Right forelimb (tissue), 1 donor: ENCODE results near the gene DDX50.
"Not testable (repeated sequence)": the region's sequence is repeated elsewhere in the genome, so short reads cannot be mapped to it uniquely, and the experiment has no call there.

Experiments
- DNase-seq: peaks from one replicate; pipeline ENCODE4 v3.0.0-alpha.2; 2018

DDX50 gene, protein sequence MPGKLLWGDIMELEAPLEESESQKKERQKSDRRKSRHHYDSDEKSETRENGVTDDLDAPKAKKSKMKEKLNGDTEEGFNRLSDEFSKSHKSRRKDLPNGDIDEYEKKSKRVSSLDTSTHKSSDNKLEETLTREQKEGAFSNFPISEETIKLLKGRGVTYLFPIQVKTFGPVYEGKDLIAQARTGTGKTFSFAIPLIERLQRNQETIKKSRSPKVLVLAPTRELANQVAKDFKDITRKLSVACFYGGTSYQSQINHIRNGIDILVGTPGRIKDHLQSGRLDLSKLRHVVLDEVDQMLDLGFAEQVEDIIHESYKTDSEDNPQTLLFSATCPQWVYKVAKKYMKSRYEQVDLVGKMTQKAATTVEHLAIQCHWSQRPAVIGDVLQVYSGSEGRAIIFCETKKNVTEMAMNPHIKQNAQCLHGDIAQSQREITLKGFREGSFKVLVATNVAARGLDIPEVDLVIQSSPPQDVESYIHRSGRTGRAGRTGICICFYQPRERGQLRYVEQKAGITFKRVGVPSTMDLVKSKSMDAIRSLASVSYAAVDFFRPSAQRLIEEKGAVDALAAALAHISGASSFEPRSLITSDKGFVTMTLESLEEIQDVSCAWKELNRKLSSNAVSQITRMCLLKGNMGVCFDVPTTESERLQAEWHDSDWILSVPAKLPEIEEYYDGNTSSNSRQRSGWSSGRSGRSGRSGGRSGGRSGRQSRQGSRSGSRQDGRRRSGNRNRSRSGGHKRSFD

DNA sequence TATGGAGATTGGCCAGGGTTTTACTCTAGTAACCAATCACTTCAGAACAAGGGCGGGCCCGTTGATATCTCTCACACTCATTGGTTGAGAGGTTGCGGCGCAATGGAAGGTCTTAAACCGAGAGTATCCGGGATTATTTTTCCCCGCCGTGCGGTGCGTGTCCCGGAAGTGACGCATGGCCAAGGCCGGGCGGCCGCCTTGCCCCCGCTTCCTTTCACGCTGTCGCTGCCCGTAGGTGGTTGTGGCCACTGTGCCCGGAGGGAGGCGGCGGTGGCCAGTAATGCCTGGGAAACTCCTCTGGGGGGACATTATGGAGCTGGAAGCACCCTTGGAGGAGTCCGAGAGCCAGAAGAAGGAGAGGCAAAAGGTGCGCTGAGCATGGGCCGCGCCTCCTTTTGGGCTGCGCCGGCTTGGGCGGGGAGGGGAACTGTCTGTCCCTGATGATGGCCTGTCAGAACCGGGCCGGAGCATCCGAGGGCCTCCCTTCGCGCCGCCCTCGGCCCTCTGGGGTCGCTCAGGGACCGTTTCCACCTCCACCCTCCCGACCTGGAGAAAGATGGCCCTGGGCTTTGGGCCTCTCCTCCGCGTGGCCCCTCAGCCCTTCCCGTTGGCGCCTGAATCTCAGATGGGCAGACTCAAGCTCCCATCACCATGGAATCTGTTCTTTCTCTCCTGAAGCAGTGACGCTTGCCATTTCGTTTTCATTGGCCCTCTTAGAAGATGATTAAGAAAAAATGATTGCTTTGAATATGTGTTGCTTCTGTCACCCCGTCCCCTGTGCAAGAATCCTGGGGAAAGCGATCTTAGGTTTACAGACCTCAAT is at the start of gene DDX50:
Gene DDX50 (plus strand): TSS at position 211 of the 823 bp plus-strand sequence. CDS start 70 bp downstream, at position 281.
- no peak for DNase-seq

DNA sequence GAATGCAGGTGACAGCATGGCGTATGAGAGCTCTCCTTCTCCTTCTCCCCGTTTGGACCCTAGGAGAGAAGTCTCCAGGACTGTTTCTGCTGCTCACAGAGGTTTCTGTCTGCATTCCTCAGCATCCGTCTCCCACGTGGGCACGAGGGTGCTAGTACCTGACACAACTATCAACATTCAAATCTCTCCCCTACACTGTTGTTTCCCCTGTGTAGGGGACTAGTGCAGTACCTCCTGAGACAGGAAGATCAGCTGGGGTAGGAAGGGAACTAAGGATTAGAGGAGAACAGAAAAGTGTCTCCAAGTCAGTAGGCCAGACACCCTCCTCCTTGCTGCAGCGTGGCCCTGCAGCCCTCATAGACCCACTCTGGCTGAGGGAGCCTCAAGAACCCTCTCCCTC is 44.8 kb upstream of the DDX50 start:
- DNase-seq, result no peak

DNA sequence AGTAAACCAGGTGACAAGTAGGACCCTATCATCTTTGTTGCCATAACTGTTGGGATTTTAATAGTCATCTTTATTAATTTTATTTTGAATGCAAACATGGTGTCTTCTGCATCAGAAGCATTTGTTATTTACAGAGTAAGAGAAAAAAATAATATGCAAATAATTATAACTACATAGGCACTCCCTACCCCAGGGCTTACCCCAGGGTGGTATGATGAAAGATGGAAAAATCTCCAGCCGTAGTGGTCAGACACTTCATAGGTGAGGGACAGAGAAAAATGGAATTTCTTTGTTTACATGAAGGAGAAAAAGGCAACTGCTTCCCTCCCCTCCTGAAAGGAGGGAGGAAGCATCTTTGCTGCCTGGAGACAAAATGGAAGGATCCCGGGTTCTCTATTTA is 44.1 kb upstream of the DDX50 start:
- DNase-seq, result no peak

- DNase-seq, result no peak
These were observed 39.9 kb upstream of the DDX50 start for GRCh38 chr10:68861253-68861652.

DNA sequence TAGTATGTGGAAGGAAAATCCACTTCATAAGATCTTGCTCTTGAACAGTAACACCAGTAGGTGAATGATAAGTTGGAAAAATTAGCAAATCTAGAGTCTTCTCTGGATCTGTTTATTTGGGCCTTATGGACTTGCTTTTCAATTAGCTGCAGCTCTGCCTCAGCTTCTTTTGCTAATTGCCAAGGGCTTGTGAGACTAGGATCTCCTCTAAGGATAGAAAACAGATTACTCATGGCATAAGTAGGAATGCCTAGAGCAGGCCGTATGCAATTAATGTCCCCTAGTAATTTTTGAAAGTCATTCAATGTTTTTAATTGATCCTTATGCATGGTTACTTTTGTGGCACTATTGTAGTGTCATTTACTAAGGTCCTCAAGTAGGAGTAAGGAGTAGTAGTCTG is 36.5 kb upstream of the DDX50 start:
- DNase-seq, result no peak

GRCh38 chr10:68868173-68868572 is 32.9 kb upstream of the DDX50 start:
- DNase-seq, result not testable (repeated sequence)

DNA sequence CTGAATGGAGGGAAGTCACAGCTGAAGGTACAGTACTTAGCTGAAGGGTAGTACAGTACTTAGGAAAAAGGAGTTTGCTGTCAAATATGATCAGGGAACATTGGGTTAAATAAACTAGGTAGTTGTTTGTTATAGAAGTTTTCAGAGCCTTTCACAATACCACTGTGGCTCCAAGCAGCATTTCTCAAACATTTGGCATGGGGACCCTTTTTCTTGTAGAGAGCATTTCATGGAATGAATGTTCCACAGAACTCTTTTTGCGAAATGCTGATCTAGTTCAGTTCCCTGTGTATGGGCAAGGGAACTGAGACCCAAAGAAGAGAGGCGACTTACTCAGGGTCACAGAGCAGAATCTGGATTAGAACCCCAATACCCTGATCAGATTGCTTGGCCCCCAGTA is 31.5 kb upstream of the DDX50 start:
- no peak for DNase-seq

GRCh38 chr10:68870061-68870460 is 31.1 kb upstream of the DDX50 start:
- DNase-seq, result no peak

- no peak for DNase-seq
These were observed 30.5 kb upstream of the DDX50 start for GRCh38 chr10:68870545-68871104.

DNA sequence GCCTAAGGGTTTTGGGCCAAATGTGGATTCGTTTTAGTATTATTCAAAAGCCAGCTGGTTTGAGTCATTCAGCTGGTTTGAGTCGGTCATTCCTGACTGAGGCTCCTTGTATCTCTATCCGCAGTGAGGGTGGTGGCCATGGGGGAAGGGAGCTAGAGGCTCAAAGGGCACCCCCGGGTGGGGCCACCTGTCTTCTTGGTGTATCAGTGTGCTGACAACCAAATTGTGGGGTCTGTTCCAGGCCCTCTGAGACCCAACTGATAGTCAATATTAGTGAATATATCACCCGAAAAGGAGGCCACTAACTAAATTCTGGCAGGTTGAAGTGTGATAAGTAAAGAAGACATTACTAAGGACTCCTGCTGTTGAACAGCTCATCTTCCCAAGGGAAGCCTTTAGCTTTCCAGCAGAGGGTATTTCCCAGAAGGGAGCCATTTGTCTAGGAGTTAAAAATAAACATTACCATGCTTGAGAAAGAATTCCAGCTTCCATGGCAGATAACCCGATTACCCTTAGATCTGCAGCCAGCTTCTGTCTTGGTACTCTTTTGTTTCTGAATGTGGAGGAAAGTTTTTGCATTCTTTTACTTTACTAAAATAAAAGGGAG is 29.9 kb upstream of the DDX50 start:
- DNase-seq, result peak; percentile 45

GRCh38 chr10:68871731-68872342 is 29.3 kb upstream of the DDX50 start:
- no peak for DNase-seq

DNA sequence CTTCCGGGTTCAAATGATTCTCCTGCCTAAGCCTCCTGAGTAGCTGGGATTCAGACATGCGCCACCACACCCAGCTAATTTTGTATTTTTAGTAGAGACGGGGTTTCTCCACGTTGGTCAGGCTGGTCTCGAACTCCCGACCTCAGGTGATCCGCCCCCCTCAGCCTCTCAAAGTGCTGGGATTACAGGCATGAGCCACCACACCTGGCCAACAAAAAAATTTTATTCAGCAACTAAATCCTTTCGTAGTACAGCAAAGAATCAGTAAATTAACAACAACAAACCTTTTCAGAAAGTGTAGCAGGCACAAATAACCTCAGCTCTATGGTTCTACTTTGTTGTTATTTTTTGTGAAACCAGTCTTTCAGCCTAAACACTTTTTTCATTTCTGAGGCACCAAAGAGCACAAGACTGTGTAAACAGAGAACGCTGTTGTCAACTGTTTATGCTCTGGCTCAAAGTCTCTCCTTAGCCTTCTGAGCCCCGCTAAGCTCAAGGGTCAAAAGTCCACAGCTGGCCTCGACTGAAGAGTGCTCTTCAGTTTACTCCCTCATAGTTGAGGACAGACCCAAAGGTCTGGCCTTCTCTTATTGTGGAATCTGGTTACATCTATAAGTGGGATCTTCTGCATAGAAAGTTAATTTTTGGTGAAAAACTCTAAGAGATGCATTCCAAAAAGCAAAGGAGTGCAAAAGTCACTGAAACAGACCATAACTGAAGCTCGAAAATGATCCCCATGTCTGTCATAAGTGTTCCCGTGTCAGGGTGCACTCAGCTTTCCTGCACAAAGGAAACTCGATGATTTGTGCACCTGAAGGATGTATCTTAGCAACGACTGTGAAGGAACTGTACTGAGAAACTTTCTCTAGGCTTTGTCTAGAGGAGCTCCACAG is 24.6 kb upstream of the DDX50 start:
- DNase-seq, result no peak

DNA sequence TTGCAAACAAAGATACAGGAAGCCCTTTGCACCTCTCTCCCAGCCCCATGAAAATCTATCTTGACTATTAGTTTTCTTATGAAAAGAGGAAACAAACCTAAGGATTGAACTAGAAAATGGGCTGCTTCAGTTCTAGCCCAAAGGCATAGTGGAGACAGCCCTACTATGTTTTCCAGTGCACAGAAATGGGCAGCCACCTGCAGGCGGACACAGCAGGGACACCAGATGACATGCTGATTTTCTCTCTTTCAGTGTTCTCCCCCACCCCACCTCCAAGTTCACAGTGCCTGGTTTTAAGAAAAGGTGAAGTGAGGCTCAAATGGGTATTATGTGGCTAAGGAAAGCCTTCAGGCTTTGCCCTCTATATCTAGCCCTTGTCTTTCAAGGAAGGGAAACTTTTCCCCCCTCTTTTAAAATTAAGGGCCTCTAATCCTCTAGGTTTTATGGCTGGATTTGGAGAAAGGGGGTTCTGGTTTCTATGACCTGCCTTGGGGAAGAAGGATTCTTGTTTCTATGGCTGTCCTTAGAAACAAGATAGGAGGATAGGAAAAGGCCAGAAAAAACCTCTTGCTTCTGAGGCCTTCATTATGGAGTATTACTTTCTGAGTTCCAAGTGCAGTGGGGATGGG is 23.5 kb upstream of the DDX50 start:
- DNase-seq, result no peak

DNA sequence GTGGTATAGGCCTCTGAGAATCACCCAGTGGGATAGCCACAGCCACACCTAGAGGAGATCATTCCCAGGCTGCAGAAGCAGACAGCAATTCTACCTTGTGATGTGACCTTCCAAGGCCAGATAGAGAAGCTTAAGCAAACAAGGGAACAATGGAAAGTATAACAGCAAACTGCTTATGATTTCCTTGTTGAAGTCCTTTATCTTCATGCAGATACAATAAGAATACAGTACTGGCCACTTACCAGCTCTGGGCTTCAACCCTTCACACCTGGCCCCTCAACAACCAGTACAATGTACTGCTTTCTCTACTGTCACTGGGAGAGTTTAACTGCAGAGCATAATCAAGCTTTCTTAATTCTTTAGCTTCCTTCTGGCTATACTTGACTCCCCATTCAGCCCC is 22.6 kb upstream of the DDX50 start:
- no peak for DNase-seq

DNA sequence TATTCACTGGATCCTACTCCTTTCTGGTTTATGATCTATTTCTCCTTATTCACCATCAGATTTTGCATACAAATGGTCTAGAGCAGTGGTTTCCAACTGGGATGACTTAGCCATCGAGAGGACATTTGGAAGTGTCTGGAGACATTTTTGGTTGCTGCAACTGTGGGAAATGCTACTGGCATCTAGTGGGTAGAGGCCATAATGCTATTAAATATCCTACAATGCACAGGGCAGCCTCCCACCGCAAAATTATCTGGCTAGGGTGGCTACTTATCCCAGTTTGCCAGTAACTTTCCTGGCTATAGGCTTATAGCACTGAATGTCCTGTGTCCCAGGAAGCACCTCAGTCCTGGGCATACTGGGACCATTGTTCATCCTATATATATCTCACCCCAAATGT is 21.5 kb upstream of the DDX50 start:
- no peak for DNase-seq

DNA sequence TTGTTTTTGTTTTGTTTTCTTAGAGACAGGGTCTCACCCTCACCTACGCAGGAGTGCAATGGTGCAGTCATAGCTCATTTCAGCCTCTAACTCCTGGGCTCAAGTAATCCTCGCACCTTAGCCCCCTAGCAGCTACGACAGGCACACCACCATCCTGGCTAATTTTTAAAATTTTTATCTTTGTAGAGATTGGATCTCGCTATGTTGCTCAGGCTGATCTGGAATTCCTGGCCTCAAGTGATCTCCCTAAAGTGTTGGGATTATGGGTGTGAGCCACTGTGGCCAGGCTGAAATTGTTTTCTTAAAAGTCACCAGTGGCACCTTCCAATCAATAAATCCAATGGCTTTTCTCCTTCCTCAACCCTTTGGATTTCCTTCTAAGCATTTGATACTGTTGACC is 20.9 kb upstream of the DDX50 start:
- no peak for DNase-seq

GRCh38 chr10:68895041-68895440 is 6.1 kb upstream of the DDX50 start:
- no peak for DNase-seq

- DNase-seq, result peak; percentile 62
These were observed 3.8 kb upstream of the DDX50 start for GRCh38 chr10:68897336-68897741.

- no peak for DNase-seq
These were observed 1.8 kb upstream of the DDX50 start for GRCh38 chr10:68899186-68899745.

DNA sequence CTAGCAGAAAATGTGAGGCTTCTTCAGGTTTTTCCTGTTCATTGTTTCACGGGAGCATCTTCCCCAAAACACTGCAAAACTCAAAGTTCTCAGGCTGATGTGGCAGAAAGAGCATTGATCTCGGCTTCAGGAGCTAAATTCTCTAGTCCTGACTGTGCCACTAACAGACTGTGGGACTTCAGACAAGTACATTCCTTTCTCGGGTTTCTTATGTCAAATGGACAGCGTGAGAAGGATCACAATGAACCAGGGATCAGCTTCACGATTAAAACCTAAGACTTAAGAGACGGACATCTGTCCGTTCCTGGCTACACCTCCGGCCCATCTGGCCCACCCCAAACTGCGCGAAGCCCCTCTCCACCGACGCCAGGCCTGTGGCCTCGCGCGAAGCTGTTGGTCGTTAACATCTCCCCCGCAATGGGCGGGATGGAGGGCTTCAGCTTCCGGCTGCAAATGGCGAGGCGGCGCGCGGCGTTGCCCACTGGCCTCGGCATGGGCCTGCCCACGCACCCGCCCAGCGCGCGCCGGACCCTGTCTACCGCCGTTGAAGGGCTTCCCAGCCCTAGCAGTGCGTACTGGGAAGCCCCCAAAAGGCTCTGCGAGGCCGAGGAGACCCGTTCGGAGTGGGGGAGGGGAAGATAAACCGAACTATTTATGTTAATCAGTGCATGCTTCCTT is 549 bp upstream of the DDX50 start:
- DNase-seq, result peak; percentile 96
